Activated T-helper 2 cell treated with anti-CD3 and anti-CD28 coated beads, Interferon-gamma antibody, Interleukin-2, Interleukin-4, amounts not matched to agents 10 μg/mL and 5 μg/mL and 100 μg/mL, durations not matched to agents 14 hours and 24 hours and 36 hours (primary cell): ENCODE measurements around the gene GTF3C2. TPM values are rescaled to one million over a fixed set of nuclear protein-coding genes. Genes with fewer than 3 reads are reported as not detected.

Experiments used
- DNase-seq: peaks from one replicate; pipeline ENCODE4 v3.0.0; 2021; ENCODE audit warnings: low spot score
- H3K27ac Mint-ChIP-seq: one replicate; pipeline ENCODE4 v1.8.0; 2021; ENCODE audit warnings: mixed read lengths
- H3K27me3 Mint-ChIP-seq: one replicate; pipeline ENCODE4 v1.8.0; 2021; ENCODE audit warnings: low read depth, mixed read lengths
- H3K36me3 Mint-ChIP-seq: one replicate; pipeline ENCODE4 v1.8.0; 2021; ENCODE audit warnings: low read depth, mixed read lengths
- H3K4me1 Mint-ChIP-seq: one replicate; pipeline ENCODE4 v1.8.0; 2021; ENCODE audit warnings: low read depth, mixed read lengths
- H3K4me3 Mint-ChIP-seq: one replicate; pipeline ENCODE4 v1.8.0; 2021; ENCODE audit warnings: low read depth, mild to moderate bottlenecking, moderate library complexity, mixed read lengths
- H3K9me3 Mint-ChIP-seq: one replicate; pipeline ENCODE4 v1.8.0; 2021; ENCODE audit warnings: mixed read lengths
- intact Hi-C: fragments of 100-400 bp; cut with micrococcal nuclease; formaldehyde crosslinking; loops from one replicate; pipeline ENCODE4 v1.15.1; 2023
- total RNA-seq: library from RNA; stranded (reverse); gene quantifications from 2 replicates; pipeline ENCODE4 v1.2.3, GENCODE V29; 2022

The GTF3C2 gene, protein sequence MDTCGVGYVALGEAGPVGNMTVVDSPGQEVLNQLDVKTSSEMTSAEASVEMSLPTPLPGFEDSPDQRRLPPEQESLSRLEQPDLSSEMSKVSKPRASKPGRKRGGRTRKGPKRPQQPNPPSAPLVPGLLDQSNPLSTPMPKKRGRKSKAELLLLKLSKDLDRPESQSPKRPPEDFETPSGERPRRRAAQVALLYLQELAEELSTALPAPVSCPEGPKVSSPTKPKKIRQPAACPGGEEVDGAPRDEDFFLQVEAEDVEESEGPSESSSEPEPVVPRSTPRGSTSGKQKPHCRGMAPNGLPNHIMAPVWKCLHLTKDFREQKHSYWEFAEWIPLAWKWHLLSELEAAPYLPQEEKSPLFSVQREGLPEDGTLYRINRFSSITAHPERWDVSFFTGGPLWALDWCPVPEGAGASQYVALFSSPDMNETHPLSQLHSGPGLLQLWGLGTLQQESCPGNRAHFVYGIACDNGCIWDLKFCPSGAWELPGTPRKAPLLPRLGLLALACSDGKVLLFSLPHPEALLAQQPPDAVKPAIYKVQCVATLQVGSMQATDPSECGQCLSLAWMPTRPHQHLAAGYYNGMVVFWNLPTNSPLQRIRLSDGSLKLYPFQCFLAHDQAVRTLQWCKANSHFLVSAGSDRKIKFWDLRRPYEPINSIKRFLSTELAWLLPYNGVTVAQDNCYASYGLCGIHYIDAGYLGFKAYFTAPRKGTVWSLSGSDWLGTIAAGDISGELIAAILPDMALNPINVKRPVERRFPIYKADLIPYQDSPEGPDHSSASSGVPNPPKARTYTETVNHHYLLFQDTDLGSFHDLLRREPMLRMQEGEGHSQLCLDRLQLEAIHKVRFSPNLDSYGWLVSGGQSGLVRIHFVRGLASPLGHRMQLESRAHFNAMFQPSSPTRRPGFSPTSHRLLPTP
- total RNA-seq = 65.8 and 66.9 TPM in 2 replicates

DNA sequence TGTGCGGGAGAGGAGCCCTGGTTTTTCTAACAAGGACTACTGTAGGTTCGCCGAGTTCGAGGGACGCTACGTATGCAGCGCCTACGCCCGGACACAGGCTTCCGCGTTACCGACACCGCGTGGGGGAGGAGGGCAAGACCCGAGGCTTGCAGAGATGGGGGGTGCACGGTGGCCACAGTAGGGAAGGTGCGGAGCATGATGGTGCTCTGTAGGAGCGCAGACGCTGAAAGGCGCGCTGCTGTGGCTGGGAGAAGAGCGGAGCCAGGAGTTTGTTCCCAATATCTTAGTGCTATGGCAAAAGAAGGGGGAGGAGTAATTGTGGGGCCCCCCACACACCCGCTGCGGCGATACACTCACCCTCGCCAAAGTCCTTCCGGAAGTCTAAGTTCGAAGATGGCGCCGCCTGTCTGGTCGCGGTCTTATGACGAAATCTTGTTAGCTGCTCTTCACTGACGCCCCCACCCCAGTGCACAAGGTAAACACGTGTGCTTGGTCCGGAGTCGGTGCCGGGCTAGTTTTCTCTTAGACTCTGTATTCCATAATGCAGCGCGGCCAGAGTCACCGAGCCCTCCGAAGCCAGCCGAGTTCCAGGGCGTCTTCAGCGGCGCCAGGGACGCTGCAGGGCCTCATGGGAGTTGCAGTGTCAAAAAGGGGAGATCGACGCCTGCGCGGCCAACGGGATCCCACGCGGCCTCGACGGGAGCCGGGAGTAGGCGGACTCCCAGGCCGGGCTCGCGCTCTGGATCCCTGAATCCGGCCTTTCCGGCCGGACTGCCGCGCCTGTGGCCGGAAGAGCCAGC is at the start of gene GTF3C2:
Gene GTF3C2 (minus strand): TSS at position 383 of the 800 bp plus-strand sequence. CDS start 13,210 bp downstream, outside the sequence.
- Mint-ChIP-seq H3K4me3 (peak within 1 kb of the TSS; percentile 100), H3K27ac (peak within 1 kb of the TSS; percentile 98), H3K36me3 (peaks cover 32% of the 10 kb centered on the region), H3K27me3 (no peaks in the 10 kb centered on the region), H3K4me1 (peaks cover 31% of the 10 kb centered on the region), H3K9me3 (no peaks in the 10 kb centered on the region)
- intact Hi-C loops = loop anchor here (1.0 to 2.0 kb wide), 6 partner anchors 14 to 282 kb away; partner anchors contain the start of genes CAD, EIF2B4, MPV17 and NRBP1
- peak; percentile 90 for DNase-seq

- Mint-ChIP-seq H3K36me3 (peaks cover 50% of the 10 kb centered on the region), H3K9me3 (no peaks in the 10 kb centered on the region), H3K4me3 (no peak overlapping the region), H3K27ac (peak overlapping the region; percentile 29), H3K4me1 (peaks cover 22% of the 10 kb centered on the region), H3K27me3 (no peaks in the 10 kb centered on the region)
- intact Hi-C loops = no loop called here
- DNase-seq = no peak
These were observed 44.0 kb upstream of the GTF3C2 start for GRCh38 chr2:27400348-27401135.

DNA sequence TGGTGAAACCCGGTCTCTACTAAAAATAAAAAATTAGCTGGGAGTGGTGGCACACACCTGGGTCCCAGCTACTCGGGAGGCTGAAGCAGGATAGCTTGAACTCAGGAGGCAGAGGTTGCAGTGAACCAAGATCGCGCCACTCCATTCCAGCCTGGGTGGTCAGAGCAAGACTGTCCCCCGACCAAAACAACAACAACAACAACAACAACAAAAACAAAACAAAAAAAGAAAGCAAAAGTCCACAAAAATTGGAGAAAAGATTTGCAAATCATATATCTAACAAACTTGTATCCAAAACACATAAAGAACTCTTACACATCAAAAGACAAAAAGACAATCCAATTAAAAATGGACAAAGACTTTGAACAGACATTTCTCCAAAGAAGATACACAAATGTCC is 42.4 kb upstream of the GTF3C2 start:
- Mint-ChIP-seq H3K9me3 (no peaks in the 10 kb centered on the region), H3K4me3 (no peak overlapping the region), H3K36me3 (peaks cover 44% of the 10 kb centered on the region), H3K27ac (peak overlapping the region; percentile 20), H3K27me3 (no peaks in the 10 kb centered on the region), H3K4me1 (peaks cover 23% of the 10 kb centered on the region)
- DNase-seq = no peak
- intact Hi-C loops = no loop called here

GRCh38 chr2:27393225-27393624 is 36.7 kb upstream of the GTF3C2 start:
- H3K4me3 Mint-ChIP-seq = no peak overlapping the region
- H3K4me1 Mint-ChIP-seq = peaks cover 27% of the 10 kb centered on the region
- no peak overlapping the region for H3K27ac Mint-ChIP-seq
- peaks cover 43% of the 10 kb centered on the region for H3K36me3 Mint-ChIP-seq
- intact Hi-C loops = no loop called here
- DNase-seq = no peak
- no peaks in the 10 kb centered on the region for H3K9me3 Mint-ChIP-seq
- no peaks in the 10 kb centered on the region for H3K27me3 Mint-ChIP-seq

GRCh38 chr2:27390822-27391679 is 34.5 kb upstream of the GTF3C2 start:
- Mint-ChIP-seq H3K4me1 (peaks cover 23% of the 10 kb centered on the region), H3K9me3 (no peaks in the 10 kb centered on the region), H3K4me3 (peak overlapping the region; percentile 23), H3K36me3 (peaks cover 41% of the 10 kb centered on the region), H3K27me3 (no peaks in the 10 kb centered on the region), H3K27ac (peak overlapping the region; percentile 77)
- intact Hi-C loops = no loop called here
- no peak for DNase-seq

- peaks cover 83% of the 10 kb centered on the region for H3K36me3 Mint-ChIP-seq
- H3K27me3 Mint-ChIP-seq = no peaks in the 10 kb centered on the region
- peak overlapping the region; percentile 86 for H3K4me3 Mint-ChIP-seq
- DNase-seq = no peak
- H3K9me3 Mint-ChIP-seq = no peaks in the 10 kb centered on the region
- H3K4me1 Mint-ChIP-seq = peaks cover 18% of the 10 kb centered on the region
- intact Hi-C loops = no loop called here
- peak overlapping the region; percentile 92 for H3K27ac Mint-ChIP-seq
These were observed 25.1 kb upstream of the GTF3C2 start for GRCh38 chr2:27381577-27382181.

DNA sequence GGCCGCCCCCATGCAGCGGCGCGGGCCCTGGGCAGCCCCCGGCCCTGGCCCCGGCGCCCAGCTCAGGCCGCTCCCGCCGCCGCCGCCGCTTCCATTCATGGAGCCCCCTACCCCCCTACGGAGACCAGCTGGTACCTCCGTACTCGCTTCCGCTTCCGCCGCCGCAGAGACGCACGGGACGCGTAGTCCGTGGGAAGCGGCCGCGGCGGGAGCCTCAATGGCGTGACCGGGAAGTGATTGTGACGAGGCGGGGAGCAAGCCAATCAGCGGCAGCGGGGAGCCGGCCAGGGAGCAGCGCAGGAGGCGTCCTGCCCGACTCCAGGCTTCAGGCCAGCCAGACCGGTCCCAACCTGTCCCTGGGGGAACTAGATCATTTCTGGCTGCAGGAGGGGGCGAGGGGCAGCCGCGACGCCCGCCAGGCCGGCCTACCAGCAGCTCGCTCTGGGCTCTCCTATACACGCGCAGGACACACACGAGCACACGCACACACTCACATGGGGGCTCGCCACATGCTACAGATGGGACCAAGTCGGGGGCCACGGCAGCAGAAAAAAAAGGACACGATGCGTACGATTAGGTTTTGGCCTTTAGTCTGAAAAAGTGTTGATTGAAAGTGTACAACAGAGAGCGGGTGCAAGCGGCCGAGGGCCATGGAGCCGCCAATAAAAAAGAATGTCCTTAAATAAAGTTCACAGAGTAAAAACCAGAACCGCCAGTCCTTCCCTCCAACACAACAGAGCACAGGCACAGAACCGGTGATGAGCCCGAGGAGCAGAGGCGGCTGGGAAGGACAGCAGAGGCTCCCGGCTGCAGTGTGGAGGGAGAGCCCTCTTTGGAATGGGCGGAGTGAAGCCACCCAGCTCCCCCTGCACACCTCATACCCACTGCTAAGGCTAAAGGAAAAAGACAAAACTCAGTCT is 24.3 kb upstream of the GTF3C2 start, which contains the start of gene ZNF513:
Gene ZNF513 (minus strand): TSS at position 109 of the 920 bp plus-strand sequence. CDS start 208 bp downstream, outside the sequence.
- intact Hi-C loops = loop anchor here (1.0 kb wide), 1 partner anchor 11 kb away; the partner anchor contains the start of genes EIF2B4 and SNX17
- Mint-ChIP-seq H3K9me3 (no peaks in the 10 kb centered on the region), H3K4me3 (peak within 1 kb of the TSS; percentile 86), H3K27ac (peak within 1 kb of the TSS; percentile 92), H3K36me3 (peaks cover 89% of the 10 kb centered on the region), H3K4me1 (peaks cover 18% of the 10 kb centered on the region), H3K27me3 (no peaks in the 10 kb centered on the region)
- DNase-seq = peak; percentile 84

DNA sequence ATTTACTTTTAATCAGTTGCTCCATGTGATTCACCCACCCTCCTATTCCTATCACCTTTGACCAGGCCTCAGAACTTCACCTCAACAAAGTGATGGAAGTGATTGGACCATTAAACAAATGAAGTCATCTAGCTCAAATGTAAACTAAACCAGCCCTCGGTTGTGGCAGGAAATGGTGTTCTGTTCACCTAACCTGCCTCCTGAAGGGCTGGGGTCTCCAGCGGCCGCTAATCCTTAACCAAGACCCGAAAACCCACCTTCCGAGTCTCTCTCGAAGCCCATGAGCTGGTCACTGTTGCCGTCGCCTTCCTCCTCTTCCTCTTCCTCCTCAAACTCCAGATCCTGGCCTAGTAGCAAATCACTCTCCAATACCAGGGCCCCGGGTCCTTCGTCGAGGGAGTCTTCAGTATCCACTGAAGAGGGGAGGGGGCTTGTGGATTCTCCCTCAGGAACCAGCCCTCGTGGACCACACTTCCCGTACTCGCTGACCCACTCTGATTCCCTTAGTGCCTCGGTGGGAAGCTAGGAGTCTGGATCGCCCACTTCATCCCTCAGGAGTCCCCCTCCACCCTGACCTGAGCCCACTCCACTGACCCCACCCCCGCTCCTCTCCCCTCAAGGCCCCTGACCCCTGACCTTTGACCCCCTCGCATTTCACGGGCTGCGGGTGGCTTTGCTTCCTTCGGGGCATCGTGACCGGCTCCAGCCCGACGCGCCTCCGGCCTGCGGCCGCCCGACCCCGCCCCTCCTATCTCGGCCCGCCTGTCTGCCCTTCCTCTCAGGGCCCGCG is 23.5 kb upstream of the GTF3C2 start:
- intact Hi-C loops = loop anchor here (1.0 kb wide), 1 partner anchor 10 kb away; the partner anchor contains the start of genes EIF2B4 and SNX17
- no peak for DNase-seq
- Mint-ChIP-seq H3K4me1 (peaks cover 18% of the 10 kb centered on the region), H3K4me3 (peak overlapping the region; percentile 86), H3K9me3 (no peaks in the 10 kb centered on the region), H3K27me3 (no peaks in the 10 kb centered on the region), H3K27ac (peak overlapping the region; percentile 89), H3K36me3 (peaks cover 89% of the 10 kb centered on the region)

- peak overlapping the region; percentile 89 for H3K27ac Mint-ChIP-seq
- DNase-seq = no peak
- H3K4me3 Mint-ChIP-seq = peak overlapping the region; percentile 86
- peaks cover 18% of the 10 kb centered on the region for H3K4me1 Mint-ChIP-seq
- intact Hi-C loops = no loop called here
- H3K9me3 Mint-ChIP-seq = no peaks in the 10 kb centered on the region
- peaks cover 90% of the 10 kb centered on the region for H3K36me3 Mint-ChIP-seq
- H3K27me3 Mint-ChIP-seq = no peaks in the 10 kb centered on the region
These were observed 22.8 kb upstream of the GTF3C2 start for GRCh38 chr2:27379383-27379835.
